HCT116 (cell line): ENCODE results near the gene CDH13. TPM values are rescaled to one million over a fixed set of nuclear protein-coding genes. Genes with fewer than 3 reads are reported as not detected.

ENCODE experiments used
- ATAC-seq: fragments of 200-7000 bp; cut with Tn5 transposase; 2 replicates; pipeline ENCODE4 v1.9.1; 2020; ENCODE audit warnings: mild to moderate bottlenecking, moderate library complexity
- BruUV-seq: library from RNA; stranded (reverse); fragments of 400-500 nt; replicated peaks from 2 replicates; lab custom pipeline; 2021; lab: Mats Ljungman, UMichigan
- CTCF ChIA-PET: fragments of 300-600 bp; sonication (Branson Sonifier 250); formaldehyde crosslinking; loops from one replicate; lab custom pipeline; 2021; ENCODE audit warnings: antibody characterized with exemption; lab: Charles Lee
- POLR2A ChIA-PET: fragments of 300-600, 350-600 bp; sonication (Branson Sonifier 250); formaldehyde crosslinking; loops from one replicate; lab custom pipeline; 2021; ENCODE audit warnings: antibody characterized with exemption; lab: Charles Lee
- RAD21 ChIA-PET, 2 experiments: fragments of 300-600 bp; sonication (Branson Sonifier 250); formaldehyde crosslinking; loops; one replicate each; lab custom pipeline; 2023; ENCODE audit warnings: low total read pairs in 2 of 2; ENCODE audit not compliant: uncharacterized antibody in 2 of 2, unreplicated experiment in 2 of 2, low non-redundant PET in 1 of 2; lab: Charles Lee
- DNase-seq: peaks from one replicate; pipeline ENCODE4 v3.0.0-alpha.2; 2010; ENCODE audit warnings: low read depth, low spot score
- H2AFZ ChIP-seq: fragments of 200-600 bp; shearing (Covaris generic), sonication (generic); 2 replicates; pipeline ENCODE4 v1.6.1; 2017; ENCODE audit warnings: low read depth, mixed run types, mixed read lengths, antibody characterized with exemption, low read length; ENCODE audit not compliant: poor library complexity, severe bottlenecking
- H3K27ac ChIP-seq: 2 replicates; pipeline ENCODE4 v1.5.1; 2012; ENCODE audit warnings: low read depth, low read length
- H3K27me3 ChIP-seq: fragments of 200-600 bp; sonication (generic); 2 replicates; pipeline ENCODE4 v1.6.1; 2016; ENCODE audit warnings: mixed run types, low read length, mixed read lengths; ENCODE audit not compliant: insufficient read depth
- H3K36me3 ChIP-seq, 2 experiments: fragments of 200-500 bp in 1 of 2; fragments of 200-600 bp in 1 of 2; sonication (Bioruptor generic) in 1 of 2; sonication (generic) in 1 of 2; 2 replicates each; pipeline versions ENCODE4 v1.5.1 to v1.6.1; 2014 to 2016; ENCODE audit warnings: low read length in 2 of 2, inconsistent platforms in 1 of 2, mixed read lengths in 1 of 2, mixed run types in 1 of 2; ENCODE audit not compliant: insufficient read depth in 2 of 2, control insufficient read depth in 1 of 2
- H3K4me1 ChIP-seq, 2 experiments: fragments of 200-600 bp in 1 of 2; sonication (generic) in 1 of 2; 2 replicates each; pipeline versions ENCODE4 v1.5.1 to v1.6.1; 2012 to 2017; ENCODE audit warnings: low read length in 2 of 2, inconsistent platforms in 1 of 2, mild to moderate bottlenecking in 1 of 2, mixed read lengths in 1 of 2, mixed run types in 1 of 2, moderate library complexity in 1 of 2; ENCODE audit not compliant: insufficient read depth in 2 of 2, control insufficient read depth in 1 of 2
- H3K4me2 ChIP-seq: fragments of 200-600 bp; sonication (generic); 2 replicates; pipeline ENCODE4 v1.6.1; 2017; ENCODE audit warnings: mixed run types, low read length, mixed read lengths
- H3K4me3 ChIP-seq, 2 experiments: fragments of 200-600 bp in 1 of 2; sonication (generic) in 1 of 2; replicated peaks in 1 of 2; 2 replicates each; pipeline ENCODE4 v1.5.1; 2011 to 2016; ENCODE audit warnings: low read length in 2 of 2, control low read depth in 1 of 2, low read depth in 1 of 2, mild to moderate bottlenecking in 1 of 2, mixed read lengths in 1 of 2, mixed run types in 1 of 2
- H3K79me2 ChIP-seq: fragments of 200-600 bp; sonication (generic); 2 replicates; pipeline ENCODE4 v1.6.1; 2017; ENCODE audit warnings: mild to moderate bottlenecking, mixed run types, low read length, moderate library complexity, mixed read lengths; ENCODE audit not compliant: insufficient read depth
- H3K9ac ChIP-seq: fragments of 200-600 bp; sonication (generic); 2 replicates; pipeline ENCODE4 v1.6.1; 2016; ENCODE audit warnings: low read length, mixed read lengths
- H3K9me2 ChIP-seq: fragments of 200-600 bp; sonication (generic), shearing (Covaris generic); 2 replicates; pipeline ENCODE4 v1.6.1; 2017; ENCODE audit warnings: mixed run types, mild to moderate bottlenecking, moderate library complexity; ENCODE audit not compliant: insufficient read depth
- H3K9me3 ChIP-seq, 2 experiments: fragments of 200-500 bp in 1 of 2; fragments of 200-600 bp in 1 of 2; sonication (Bioruptor generic) in 1 of 2; sonication (generic) in 1 of 2; 2 replicates each; pipeline ENCODE4 v1.6.1; 2014 to 2017; ENCODE audit warnings: low read length in 2 of 2, mixed read lengths in 2 of 2, inconsistent platforms in 1 of 2, low read depth in 1 of 2, mild to moderate bottlenecking in 1 of 2, mixed run types in 1 of 2, moderate library complexity in 1 of 2; ENCODE audit not compliant: control insufficient read depth in 1 of 2, insufficient read depth in 1 of 2
- H4K20me1 ChIP-seq: fragments of 200-600 bp; sonication (generic), shearing (Covaris generic); 2 replicates; pipeline ENCODE4 v1.6.1; 2017; ENCODE audit warnings: mixed run types, mild to moderate bottlenecking, moderate library complexity; ENCODE audit not compliant: insufficient read depth
- CBX3 ChIP-seq: IDR thresholded peaks from 2 replicates; pipeline ENCODE4 v1.6.1; 2012; ENCODE audit warnings: low read depth
- CEBPB ChIP-seq: IDR thresholded peaks from 2 replicates; pipeline ENCODE4 v1.6.1; 2012; ENCODE audit warnings: low read depth
- CTCF ChIP-seq, 3 experiments: fragments of 200-600 bp in 1 of 3; sonication (generic) in 1 of 3; IDR thresholded peaks in 2 of 3; conservative IDR thresholded peaks in 1 of 3; 2 replicates each; pipeline ENCODE4 v1.5.1; 2012 to 2017; ENCODE audit warnings: low read depth in 2 of 3, low read length in 2 of 3, antibody characterized with exemption in 1 of 3, borderline replicate concordance in 1 of 3, control low read depth in 1 of 3, mild to moderate bottlenecking in 1 of 3, mixed read lengths in 1 of 3, mixed run types in 1 of 3, moderate library complexity in 1 of 3; ENCODE audit not compliant: insufficient read depth in 1 of 3
- EGR1 ChIP-seq: IDR thresholded peaks from 2 replicates; pipeline ENCODE4 v1.6.1; 2012; ENCODE audit warnings: low read depth
- EZH2phosphoT487 ChIP-seq: fragments of 200-600 bp; IDR thresholded peaks from 2 replicates; pipeline ENCODE4 v1.6.1; 2018; ENCODE audit warnings: antibody characterized with exemption, borderline replicate concordance
- MAX ChIP-seq: IDR thresholded peaks from 2 replicates; pipeline ENCODE4 v1.6.1; 2012
- POLR2A ChIP-seq: IDR thresholded peaks from 2 replicates; pipeline ENCODE4 v1.7.0; 2011; ENCODE audit warnings: borderline replicate concordance; ENCODE audit not compliant: insufficient read depth, insufficient read length; ENCODE audit errors: extremely low read depth
- POLR2AphosphoS5 ChIP-seq: IDR thresholded peaks from 2 replicates; pipeline ENCODE4 v1.6.1; 2011; ENCODE audit warnings: mild to moderate bottlenecking, low read depth, low read length, moderate library complexity
- REST ChIP-seq: IDR thresholded peaks from 2 replicates; pipeline ENCODE4 v1.6.1; 2012; ENCODE audit warnings: low read depth
- TCF7L2 ChIP-seq: IDR thresholded peaks from 2 replicates; pipeline ENCODE4 v1.7.0; 2011; ENCODE audit warnings: borderline replicate concordance, inconsistent platforms; ENCODE audit not compliant: insufficient read depth, insufficient read length; ENCODE audit errors: extremely low read depth
- ZFX ChIP-seq: fragments of 450-650 bp; IDR thresholded peaks from 2 replicates; pipeline ENCODE4 v1.6.1; 2017
- intact Hi-C: fragments of 100-400 bp; cut with micrococcal nuclease; formaldehyde crosslinking; loops from 2 replicates; pipeline ENCODE4 v1.10.0; 2022
- total RNA-seq: library from RNA; stranded (reverse); gene quantifications from one replicate; pipeline ENCODE4 v1.2.1, GENCODE V29; 2021; ENCODE audit not compliant: unreplicated experiment

Gene CDH13
- total RNA-seq, 1 experiment from 2014 or later, result not detected

- H3K4me3 ChIP-seq, result no peak overlapping the region
- RAD21 ChIA-PET, result no interaction called here
- H3K4me2 ChIP-seq, result no peak overlapping the region
- intact Hi-C loops, result no loop called here
- CTCF ChIA-PET, result no interaction called here
- H3K4me1 ChIP-seq, result no peaks in the 10 kb centered on the region
- no peaks in the 10 kb centered on the region for H3K27me3 ChIP-seq
- ATAC-seq (no peak), DNase-seq (no peak)
- no peak overlapping the region for H2AFZ ChIP-seq
- H3K79me2 ChIP-seq, result no peaks in the 10 kb centered on the region
- H3K9me2 ChIP-seq, result no peaks in the 10 kb centered on the region
- BruUV-seq, result no TSS peak
- TF ChIP-seq MAX, result no peak
- no peak for TF ChIP-seq POLR2A
- TF ChIP-seq POLR2AphosphoS5, result no peak
- no peak for TF ChIP-seq TCF7L2
- no peak for TF ChIP-seq EGR1
- TF ChIP-seq ZFX, result no peak
- TF ChIP-seq CTCF (IDR thresholded peaks at IDR 0.05 in 2 of 3, conservative IDR thresholded peaks at IDR 0.05 in 1 of 3; ENCODE audit: borderline replicate concordance in 1 of 3, insufficient read depth in 1 of 3, low read depth in 2 of 3, low read length in 2 of 3), result no peak
- no peak overlapping the region for H3K27ac ChIP-seq
- H4K20me1 ChIP-seq, result no peaks in the 10 kb centered on the region
- POLR2A ChIA-PET, result no interaction called here
- no peak overlapping the region for H3K9ac ChIP-seq
- H3K9me3 ChIP-seq, result peaks cover 0 to 9% of the 10 kb centered on the region in 2 experiments; a peak in 1 of 4 replicates
- H3K36me3 ChIP-seq, result no peaks in the 10 kb centered on the region
Measured at GRCh38 chr16:82807311-82807710, 180.5 kb downstream of the CDH13 start.

GRCh38 chr16:82808036-82808435 lies 181.3 kb downstream of the CDH13 start:
- H3K4me2 ChIP-seq, result no peak overlapping the region
- intact Hi-C loops, result no loop called here
- no peaks in the 10 kb centered on the region for H4K20me1 ChIP-seq
- ATAC-seq (no peak), DNase-seq (no peak)
- CTCF ChIA-PET, result no interaction called here
- H3K9me3 ChIP-seq, result peaks cover 0 to 9% of the 10 kb centered on the region in 2 experiments; a peak in 1 of 4 replicates
- no peaks in the 10 kb centered on the region for H3K36me3 ChIP-seq
- POLR2A ChIA-PET, result no interaction called here
- H3K9ac ChIP-seq, result no peak overlapping the region
- no peaks in the 10 kb centered on the region for H3K9me2 ChIP-seq
- no peaks in the 10 kb centered on the region for H3K4me1 ChIP-seq
- RAD21 ChIA-PET, result no interaction called here
- no peaks in the 10 kb centered on the region for H3K79me2 ChIP-seq
- TF ChIP-seq MAX (no peak), POLR2AphosphoS5 (no peak), CBX3 (no peak), EZH2phosphoT487 (no peak), CEBPB (no peak), REST (no peak)
- H3K27ac ChIP-seq, result no peak overlapping the region
- no peaks in the 10 kb centered on the region for H3K27me3 ChIP-seq
- H3K4me3 ChIP-seq, result no peak overlapping the region
- BruUV-seq, result no TSS peak
- H2AFZ ChIP-seq, result no peak overlapping the region
